HG02588 (cell line): ENCODE results near the gene CTNND2.

Experiments used
- ATAC-seq: cut with Tn5 transposase; IDR thresholded peaks from one replicate; pipeline ENCODE4 v1.9.1; 2021; ENCODE audit warnings: mild to moderate bottlenecking, moderate library complexity; ENCODE audit not compliant: unreplicated experiment

CTNND2 gene

DNA sequence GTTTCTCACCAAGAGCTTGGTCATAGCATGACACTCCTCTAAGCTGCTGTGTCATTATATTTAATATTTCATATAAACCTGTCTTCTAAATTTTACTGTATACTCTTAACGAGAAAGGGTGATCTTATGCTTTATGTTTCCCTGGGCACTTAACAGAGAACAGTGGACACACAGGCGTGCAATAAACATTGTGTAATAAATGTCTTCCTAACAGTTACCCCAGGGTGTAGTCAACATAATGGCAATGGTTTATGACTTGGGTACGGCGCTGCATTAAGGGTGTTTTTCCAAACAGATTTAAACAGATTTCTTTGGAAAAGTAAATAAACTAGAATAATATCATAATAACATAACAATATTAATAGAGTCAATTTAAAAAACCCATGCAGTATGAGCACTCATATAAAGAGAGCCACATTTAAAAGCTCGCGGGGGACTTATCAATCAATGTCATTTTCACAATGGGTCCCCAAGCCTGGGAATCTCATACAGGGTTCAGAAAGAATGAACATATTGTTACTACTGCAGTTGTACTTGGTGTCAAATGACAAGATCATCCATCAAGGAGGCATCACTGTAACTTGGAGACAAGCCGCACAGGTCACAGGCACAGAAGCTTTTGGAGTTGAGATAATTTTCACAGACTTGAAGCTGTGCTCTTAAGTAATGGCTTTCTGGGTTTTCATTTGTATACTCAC lies 376.4 kb downstream of the CTNND2 start:
- ATAC-seq = no peak

GRCh38 chr5:11525020-11525419 lies 379.2 kb downstream of the CTNND2 start:
- ATAC-seq = no peak

DNA sequence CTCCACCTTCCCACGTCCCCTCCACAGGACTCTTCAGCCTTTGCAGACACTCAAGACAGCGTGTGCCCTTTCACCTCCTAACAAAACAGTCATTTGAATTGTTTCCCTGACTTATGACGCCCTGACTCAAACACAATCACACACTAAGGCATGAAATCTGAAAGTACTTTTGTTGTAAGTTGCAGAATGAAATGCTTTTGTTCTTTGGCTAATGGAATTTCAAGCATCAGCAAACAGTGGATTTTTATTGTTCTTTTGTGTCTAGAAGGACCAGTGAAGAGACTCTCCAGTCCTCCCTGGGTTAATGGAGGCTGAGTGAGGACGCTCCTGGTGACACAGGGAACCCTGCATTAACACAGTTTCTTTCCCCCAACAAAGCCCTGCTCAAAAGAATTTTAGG lies 380.1 kb downstream of the CTNND2 start:
- no peak for ATAC-seq

DNA sequence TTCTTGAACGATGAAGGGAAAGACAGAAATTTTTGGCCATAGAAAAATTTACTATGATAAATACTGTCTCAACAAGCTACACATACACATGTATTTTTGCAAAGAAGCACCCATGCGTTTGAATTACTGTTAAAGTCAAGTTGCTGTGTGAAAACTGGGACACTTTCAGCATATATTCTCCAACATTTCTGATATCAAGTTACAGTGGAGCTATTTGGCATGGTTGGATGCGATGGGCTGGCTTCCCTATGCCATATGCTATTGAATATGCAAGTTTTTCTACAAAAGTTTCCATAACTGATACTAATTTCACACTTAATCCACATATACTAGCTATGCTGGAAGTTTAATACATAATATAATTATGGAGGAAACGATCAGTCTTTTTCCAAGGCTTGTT lies 381.4 kb downstream of the CTNND2 start:
- no peak for ATAC-seq

GRCh38 chr5:11520241-11520930 lies 383.9 kb downstream of the CTNND2 start:
- no peak for ATAC-seq

DNA sequence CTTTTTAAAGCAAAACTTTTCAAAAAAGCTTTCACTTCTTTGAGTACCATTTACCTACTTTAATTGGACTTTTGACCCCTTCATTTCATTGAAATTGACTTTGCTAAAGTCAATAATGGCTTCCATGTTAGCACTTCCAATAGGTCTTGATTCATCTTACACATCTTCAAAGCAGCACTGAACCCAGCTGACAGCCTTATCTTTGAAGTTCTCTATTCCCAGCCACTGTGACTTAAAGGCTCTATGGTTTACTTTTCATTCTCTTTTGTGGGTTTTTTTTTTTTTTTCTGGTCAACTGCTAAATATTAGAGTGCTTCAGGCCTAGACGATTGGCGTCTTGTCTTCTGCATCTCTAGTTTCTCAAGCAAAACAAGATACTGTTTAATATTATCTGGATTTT lies 385.0 kb downstream of the CTNND2 start:
- ATAC-seq = no peak

DNA sequence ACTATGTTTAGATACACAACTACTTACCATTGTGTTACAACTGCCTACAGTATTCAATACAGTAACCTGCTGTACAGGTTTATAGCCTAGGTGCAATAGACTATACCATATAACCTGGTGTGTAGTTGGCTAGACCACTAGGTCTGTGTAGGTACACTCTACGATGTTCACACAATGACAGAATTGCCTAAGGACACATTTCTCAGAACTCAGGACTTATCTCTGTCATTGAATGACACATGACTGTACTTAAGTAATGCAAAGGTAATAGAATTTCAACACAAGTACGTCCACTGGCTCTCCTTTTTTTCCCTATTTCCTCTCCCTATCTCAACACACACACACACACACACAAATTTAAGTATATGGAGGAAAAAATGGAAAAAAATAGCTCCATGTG lies 385.6 kb downstream of the CTNND2 start:
- no peak for ATAC-seq

DNA sequence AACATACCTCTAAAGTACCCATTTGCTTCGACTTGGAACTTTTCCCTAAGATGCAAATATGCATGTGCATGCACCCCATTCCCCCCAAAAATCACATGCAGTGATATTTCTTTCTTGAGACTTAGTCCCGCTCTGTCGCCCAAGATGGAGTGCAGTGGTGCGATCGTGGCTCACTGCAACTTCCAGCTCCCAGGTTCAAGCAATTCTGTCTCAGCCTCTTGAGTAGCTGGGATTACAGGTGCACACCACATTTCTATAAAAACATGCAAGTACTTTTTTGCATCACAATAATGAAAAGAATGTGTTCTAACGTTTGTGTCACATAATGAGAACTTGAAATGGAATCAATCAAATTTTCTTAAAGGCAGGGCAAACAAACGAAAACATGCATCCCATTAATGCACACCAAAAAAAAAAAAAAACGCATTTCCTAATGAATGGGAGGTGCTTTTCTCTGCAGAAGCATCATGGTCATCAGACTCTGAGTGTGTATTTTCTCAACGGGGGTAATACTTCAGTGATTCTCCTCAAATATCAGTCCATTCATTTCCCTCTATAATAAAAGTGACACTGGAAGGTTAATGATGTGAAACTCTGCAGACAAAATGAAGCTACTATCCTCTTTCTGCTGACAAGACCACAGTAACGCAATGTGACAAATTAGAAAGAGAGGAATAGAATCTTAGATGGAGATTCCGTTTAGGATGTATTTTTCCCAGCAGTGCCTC lies 389.4 kb downstream of the CTNND2 start:
- no peak for ATAC-seq

DNA sequence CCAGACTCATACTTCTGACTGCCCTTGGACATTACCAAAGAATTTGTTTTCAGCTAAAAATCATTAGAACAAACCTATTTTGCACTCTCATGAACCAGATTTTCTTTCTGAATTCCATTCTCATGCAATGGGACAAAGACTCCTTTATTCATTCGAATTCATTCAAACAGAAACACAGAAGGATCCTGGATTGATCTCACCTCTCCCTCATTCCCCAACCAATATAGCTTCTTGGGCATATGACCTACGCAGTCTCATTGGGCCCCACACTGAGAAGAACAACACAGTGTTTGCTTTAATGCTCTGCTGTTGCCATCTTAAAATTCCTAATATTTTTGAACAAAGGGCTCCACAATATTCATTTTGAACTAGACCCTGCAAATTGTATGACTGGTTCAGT lies 392.4 kb downstream of the CTNND2 start:
- no peak for ATAC-seq

- ATAC-seq = no peak
Observed at GRCh38 chr5:11510889-11511288, 393.4 kb downstream of the CTNND2 start.

- ATAC-seq = no peak
Observed at GRCh38 chr5:11509793-11510192, 394.5 kb downstream of the CTNND2 start.

DNA sequence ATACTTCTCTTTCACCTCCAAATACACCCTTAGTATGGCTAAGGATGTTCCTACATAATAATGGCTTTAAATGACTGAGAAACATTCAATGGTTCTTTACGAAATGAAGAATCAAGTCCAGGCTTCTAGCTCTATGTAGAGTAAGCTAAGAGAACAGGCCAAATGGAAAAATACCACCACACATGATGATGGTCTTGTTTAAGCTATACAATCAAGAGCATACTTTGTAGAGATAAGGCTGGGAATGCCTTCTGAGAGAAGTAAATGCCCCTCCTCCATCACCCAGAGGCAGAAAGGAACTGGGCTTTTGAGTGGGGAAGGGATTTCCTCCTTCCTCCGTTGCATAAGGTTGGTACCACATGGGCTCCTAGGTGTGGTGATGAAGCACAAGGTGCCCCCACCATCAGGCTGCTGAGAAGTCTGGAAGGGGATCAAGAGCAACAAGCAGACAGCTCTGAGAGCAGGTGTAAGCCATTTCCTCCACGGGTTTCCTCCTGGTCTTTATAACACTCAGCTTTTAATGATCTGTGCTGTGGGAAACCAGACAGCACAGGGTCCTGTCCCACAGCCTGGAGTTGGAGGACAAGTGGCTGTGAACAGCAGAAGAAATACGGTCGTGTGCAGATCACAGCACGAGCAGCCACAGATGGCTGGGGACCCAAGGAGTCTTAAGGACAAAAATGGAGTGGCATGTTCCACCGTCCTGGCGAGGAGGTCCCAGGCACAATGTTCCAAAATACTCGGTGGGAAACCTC lies 396.9 kb downstream of the CTNND2 start:
- ATAC-seq = no peak

- ATAC-seq = no peak
Observed at GRCh38 chr5:11504886-11505193, 399.4 kb downstream of the CTNND2 start.

- no peak for ATAC-seq
Observed at GRCh38 chr5:11504065-11504885, 400.0 kb downstream of the CTNND2 start.

- ATAC-seq = no peak
Observed at GRCh38 chr5:11502783-11503182, 401.5 kb downstream of the CTNND2 start.

DNA sequence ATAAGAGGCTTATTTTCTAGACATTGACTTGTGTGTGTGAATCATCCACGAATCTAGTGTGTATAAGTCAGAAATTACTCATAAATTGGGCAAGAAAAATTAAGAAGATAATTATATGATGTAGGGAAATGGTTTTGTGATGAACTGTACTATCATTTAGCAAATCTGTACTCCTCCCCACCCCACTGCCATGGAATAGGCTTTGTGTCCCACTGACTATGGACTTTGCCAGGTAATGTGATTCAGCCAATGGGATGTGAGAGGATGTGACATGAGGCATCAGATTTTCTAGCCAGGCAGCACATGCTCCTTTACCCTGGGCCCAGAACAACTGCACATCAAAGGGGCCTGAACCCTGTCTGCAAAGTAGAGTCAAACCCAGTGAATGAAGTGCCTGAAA lies 406.6 kb downstream of the CTNND2 start:
- no peak for ATAC-seq

DNA sequence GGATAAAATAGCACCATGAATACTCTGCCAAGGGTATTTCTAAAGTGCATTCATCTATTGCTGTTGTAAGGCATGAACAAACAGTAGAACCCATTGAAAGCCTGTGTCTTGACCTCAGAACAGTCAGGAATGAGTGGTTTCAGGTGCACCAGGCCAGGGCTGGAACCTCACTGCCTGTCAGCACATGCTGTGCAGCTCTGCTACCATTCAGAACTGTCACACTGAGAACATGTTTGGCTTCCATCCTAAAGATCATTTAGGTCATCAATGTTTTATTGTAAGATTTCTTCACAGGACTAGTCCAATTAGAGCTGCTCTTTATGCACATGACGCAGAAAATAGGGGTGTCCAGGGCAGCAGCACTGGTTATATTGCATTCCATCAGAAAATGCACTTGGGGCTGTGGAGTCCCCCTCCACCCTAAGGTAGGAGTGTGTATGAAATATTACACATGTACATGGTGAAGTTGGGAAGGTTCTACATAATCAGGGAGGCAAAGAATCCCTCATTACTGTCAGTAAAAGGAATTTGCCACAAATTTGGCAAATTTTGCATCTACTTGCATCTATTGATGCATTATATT lies 408.0 kb downstream of the CTNND2 start:
- ATAC-seq = no peak

DNA sequence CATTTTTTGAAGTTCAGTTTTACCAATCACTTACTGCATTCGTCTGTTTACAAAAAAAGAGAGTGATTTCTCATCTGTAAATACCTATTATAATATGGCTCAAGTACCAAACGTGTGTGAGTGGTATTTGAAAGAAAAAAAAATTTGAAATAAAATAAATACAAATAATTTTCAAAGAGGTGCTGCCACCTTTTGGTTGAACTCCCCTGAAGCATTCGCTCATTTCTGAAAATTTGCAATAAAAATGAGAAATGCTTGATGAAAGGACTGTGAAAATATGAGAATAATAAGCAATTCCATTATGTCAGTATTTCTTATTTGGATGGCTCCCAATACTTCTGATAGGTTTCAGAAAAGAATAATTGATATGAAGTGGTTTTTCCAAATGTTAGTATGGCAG lies 409.9 kb downstream of the CTNND2 start:
- no peak for ATAC-seq

- no peak for ATAC-seq
Observed at GRCh38 chr5:11491404-11492075, 412.7 kb downstream of the CTNND2 start.

GRCh38 chr5:11483630-11484029 lies 420.6 kb downstream of the CTNND2 start:
- no peak for ATAC-seq
